ENCODE measurements around the gene CWC27.

GRCh38 chr5:64807520-64807919 lies 38.8 kb downstream of the CWC27 start:
- TF ChIP-seq EZH2 (IDR thresholded peaks at IDR 0.05; ENCODE audit: low read length, unreplicated experiment) (no peak), CTCF (conservative IDR thresholded peaks at IDR 0.05; ENCODE audit: low read depth, low read length) (no peak), EZH2phosphoT487 (IDR thresholded peaks at IDR 0.05; ENCODE audit: borderline replicate concordance, low read length) (no peak)

Data from PC-3 (cell line).